Activated CD8-positive, alpha-beta memory T cell treated with anti-CD3 and anti-CD28 coated beads for 1 hour (primary cell): Measurements from ENCODE around the gene PNLIP.

ENCODE experiments used
- DNase-seq, 2 donors: peaks; one replicate each; pipeline ENCODE4 v3.0.0-alpha.2; 2020; ENCODE audit warnings: low read depth in 1 of 2; ENCODE audit errors: extremely low read depth in 1 of 2

Gene PNLIP

DNA sequence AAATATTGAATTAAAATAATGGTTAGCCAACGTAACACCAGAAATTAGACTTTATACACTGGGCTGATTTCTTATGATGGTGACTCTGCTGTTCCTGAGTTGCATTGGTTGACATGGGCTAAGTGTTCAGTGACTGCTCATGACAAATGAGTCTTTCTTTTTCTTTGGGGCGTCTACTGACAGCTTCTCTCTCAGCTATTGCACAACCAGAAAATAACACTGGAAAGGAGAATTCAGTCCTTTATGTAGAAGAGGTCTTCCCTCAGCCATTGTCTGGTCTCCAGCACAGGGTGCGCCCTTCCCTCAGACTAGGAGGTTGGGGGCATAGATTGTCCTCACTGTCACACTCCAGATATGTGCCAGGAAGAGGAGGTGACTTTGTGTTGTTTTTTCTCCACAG, 21.6 kb downstream of the PNLIP start:
- DNase-seq = no peak

- DNase-seq = no peak
Observed at GRCh38 chr10:116574797-116575196, 29.1 kb downstream of the PNLIP start.

GRCh38 chr10:116587878-116588591, 42.3 kb downstream of the PNLIP start:
- no peak for DNase-seq

- no peak for DNase-seq
Observed at GRCh38 chr10:116588995-116589394, 43.3 kb downstream of the PNLIP start.

GRCh38 chr10:116589926-116590325, 44.2 kb downstream of the PNLIP start:
- DNase-seq = no peak

DNA sequence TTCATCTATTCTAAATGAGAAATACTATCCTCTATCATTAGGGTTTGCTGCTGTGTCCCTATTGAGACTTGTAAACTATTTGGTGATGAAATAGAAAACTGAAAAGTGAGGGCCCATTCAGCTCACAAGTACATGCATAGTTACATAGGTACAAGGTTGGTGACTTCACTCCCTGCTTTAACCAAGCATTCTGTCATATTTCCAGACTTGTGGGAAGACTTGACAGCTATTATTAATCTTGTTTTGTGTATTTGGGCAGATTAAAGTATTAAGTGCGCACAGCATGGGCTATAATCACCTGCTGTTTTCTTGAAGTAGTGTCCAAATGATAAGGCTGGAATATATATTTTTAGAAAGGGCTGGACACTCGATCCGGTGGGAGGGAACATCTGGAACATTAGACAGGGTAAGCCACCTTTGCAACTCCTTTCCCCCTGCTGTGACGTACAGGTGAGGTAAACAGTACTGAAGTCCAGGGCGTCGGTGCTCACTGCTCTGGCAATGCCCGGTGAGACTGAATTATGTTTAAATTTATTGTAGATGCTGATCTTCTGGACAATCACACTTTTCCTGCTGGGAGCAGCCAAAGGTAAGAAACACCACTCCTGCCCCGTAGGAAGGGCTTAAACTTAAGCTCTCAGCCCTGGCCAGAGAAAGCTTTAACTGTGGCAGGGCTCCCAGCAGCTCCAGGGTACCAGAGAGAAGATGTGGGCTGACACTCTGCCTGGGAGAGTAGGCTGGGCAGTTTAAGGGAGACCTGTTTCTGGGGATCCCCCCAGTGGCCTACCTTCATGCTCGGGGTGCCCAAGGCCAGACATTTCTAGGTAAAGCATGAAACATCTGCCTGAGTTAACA, 45.1 kb downstream of the PNLIP start, which contains the start of gene PNLIPRP1:
Gene PNLIPRP1, plus strand, starts transcription at position 370 of the 855 bp plus-strand sequence. Its CDS starts 171 bp downstream, at position 541.
- DNase-seq = no peak

- no peak for DNase-seq
Observed at GRCh38 chr10:116593139-116593740, 47.5 kb downstream of the PNLIP start.

DNA sequence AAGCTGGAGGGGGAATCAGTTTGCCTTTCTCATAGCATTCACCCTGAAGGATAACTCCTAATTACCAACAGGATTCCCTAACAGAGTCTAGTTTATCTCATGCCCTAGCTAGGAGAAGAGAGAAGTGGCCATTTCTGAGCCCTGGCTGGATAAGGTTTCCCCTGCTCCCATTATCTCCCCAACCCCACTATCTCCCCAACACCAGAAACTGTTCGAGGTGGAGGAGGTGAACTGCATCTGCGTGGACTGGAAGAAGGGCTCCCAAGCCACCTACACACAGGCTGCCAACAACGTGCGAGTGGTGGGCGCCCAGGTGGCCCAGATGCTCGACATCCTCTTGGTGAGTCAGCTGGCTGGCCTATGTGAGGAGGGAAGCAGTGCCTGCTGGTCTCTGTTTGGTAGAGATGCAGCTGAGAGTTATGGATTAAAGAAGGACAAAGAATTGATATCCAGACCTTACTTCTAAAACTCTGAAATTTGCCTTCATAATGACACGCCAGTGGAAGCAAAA, 48.8 kb downstream of the PNLIP start:
- no peak for DNase-seq

GRCh38 chr10:116596062-116596461, 50.3 kb downstream of the PNLIP start:
- DNase-seq = no peak

- DNase-seq = no peak
Observed at GRCh38 chr10:116597543-116597942, 51.8 kb downstream of the PNLIP start.

- DNase-seq = no peak
Observed at GRCh38 chr10:116598329-116598728, 52.6 kb downstream of the PNLIP start.

DNA sequence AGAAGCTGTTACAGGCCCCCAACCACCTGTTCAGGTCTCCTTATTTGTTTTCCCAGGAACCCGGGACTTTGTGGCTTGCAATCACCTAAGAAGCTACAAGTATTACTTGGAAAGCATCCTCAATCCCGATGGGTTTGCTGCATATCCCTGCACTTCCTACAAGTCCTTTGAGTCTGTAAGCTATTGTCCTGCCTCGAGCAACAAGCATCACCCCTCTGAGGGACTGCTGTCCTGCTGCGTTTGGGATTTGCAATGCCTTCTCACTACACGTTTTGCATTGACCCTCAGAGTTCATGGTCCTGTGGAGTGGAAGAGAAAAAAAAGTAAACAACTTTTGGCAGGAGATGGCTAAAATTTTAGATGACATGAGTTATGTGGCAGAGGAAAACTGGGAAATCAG, 54.3 kb downstream of the PNLIP start:
- no peak for DNase-seq

- DNase-seq = no peak
Observed at GRCh38 chr10:116602648-116603400, 57.1 kb downstream of the PNLIP start.

- no peak for DNase-seq
Observed at GRCh38 chr10:116606061-116606483, 60.3 kb downstream of the PNLIP start.

DNA sequence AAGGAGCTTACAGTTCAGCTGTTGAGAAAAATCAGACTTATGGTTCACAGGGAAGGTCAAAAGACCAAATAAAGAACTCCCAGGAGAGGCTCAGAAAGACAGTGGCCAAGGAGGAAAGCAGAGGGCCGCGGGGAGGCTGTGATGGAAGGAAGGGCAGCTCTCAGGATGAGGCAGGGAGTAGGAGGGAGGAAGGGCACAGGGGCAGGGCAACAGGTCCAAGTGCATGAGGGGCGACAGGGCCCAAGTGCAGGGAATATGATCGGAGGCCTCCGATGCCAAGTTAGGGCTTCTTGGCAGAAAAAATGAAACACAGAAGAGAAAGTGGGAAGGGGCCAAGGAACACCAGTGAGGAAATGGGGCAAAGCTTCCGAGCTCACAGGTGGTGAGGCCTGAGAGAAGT, 61.6 kb downstream of the PNLIP start:
- DNase-seq = no peak

DNA sequence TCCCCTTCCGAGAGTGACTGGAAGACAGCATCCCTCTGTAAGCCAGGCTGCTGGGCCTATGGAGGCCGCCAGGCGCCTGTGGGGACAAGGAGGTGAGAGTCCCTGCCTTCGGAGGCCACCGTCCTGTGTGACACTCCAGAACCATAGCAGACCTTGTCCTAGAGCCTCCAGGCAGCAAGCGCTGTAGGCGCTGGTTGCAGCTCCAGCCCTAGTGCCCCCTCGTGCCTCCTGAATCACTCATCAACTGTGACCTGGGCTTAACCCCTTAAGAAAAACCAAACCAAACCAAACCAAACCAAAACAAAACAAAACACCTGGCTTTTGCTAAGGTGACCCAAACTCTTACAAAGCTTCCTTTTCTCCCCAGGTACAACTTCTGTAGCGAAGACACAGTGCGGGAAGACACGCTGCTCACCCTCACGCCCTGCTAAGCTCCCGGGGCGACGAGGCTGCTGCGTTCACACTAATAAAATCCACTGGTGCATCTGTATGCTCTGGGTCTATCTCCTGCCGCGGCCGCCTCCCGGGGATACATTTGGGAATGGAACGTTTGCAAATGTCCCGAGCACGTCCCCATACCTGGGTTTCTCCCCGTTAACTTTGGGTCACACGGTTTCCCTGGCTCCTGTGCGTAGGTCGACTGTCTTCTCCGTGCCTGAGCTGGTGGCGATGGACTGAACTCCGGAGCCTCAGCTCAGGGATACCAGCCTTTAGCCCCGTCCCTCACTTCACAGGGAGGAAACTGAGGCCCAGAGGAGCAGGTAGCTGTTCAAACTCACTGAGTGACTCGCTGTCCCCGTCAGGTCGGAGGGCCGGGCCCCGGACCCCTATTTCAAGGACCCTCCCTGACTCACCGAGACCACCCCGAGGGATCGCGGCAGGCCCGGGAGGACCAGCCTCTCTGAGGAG, 63.2 kb downstream of the PNLIP start:
- no peak for DNase-seq

GRCh38 chr10:116610443-116611152, 64.9 kb downstream of the PNLIP start:
- DNase-seq = no peak

DNA sequence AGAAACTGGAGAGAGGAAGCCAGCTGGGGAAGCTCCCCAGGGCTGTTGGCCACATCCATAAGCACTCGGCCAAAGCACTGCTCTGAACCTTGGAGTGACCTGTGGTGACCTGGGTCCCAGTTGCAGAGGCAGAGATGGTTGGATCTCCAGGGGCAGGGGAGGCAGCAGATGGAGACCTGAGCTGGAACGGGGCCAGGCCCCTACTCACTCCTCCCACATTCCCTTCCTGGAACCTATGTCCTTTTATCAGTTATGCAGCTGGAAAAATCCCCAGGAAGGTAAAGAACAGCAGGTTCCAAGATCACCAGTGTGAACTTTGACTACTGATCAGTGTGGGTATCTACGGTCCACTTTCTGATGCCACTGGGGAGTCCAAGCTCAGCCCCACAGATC, 65.4 kb downstream of the PNLIP start:
- no peak for DNase-seq
